ENCODE measurements around the gene CEP170B.
"Not testable (repeated sequence)": the region's sequence is repeated elsewhere in the genome, so short reads cannot be mapped to it uniquely, and the experiment has no call there.

CEP170B gene

GRCh38 chr14:104933746-104934733 lies 69.0 kb downstream of the CEP170B start:
- no peak for DNase-seq

GRCh38 chr14:104935026-104935650 lies 70.1 kb downstream of the CEP170B start:
- DNase-seq = no peak

- no peak for DNase-seq
These were observed 70.9 kb downstream of the CEP170B start for GRCh38 chr14:104935955-104936354.

- DNase-seq = no peak
These were observed 71.5 kb downstream of the CEP170B start for GRCh38 chr14:104936361-104937155.

GRCh38 chr14:104937161-104937560 lies 72.1 kb downstream of the CEP170B start:
- DNase-seq = no peak

DNA sequence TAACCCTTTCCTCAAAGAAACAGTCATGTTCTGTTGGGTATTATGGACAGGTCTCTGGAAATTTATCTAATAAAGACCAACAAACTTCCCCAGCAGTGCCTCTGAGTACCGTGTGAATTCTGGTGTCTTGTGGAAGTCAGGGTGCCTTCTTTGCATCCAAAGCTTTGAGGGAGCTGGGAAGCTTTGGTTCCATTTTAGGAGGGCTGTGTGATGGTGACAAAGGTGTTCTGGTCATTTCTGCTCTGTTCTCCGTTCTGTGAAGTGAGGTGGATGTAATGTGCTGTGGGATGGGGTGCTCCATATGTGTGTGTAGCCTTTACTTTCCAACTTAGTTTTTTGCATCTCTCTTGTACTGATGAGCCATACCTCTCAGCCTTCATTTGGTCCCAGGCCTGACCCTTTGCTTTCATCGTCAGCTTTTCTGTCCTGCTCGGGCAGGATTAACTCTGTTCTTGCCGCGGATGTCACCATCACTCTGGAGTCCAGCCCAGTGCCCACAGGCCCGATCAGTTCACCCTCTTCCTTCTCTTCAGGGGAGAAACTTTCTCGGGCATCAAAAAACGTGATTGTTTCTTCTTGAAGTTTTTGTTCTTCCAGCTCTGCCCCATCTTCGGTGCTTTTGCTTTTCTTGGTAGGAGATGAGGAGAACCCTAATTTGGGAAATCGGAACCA lies 72.8 kb downstream of the CEP170B start:
- no peak for DNase-seq

GRCh38 chr14:104938436-104938835 lies 73.4 kb downstream of the CEP170B start:
- no peak for DNase-seq

- DNase-seq = no peak
These were observed 73.9 kb downstream of the CEP170B start for GRCh38 chr14:104938960-104939359.

DNA sequence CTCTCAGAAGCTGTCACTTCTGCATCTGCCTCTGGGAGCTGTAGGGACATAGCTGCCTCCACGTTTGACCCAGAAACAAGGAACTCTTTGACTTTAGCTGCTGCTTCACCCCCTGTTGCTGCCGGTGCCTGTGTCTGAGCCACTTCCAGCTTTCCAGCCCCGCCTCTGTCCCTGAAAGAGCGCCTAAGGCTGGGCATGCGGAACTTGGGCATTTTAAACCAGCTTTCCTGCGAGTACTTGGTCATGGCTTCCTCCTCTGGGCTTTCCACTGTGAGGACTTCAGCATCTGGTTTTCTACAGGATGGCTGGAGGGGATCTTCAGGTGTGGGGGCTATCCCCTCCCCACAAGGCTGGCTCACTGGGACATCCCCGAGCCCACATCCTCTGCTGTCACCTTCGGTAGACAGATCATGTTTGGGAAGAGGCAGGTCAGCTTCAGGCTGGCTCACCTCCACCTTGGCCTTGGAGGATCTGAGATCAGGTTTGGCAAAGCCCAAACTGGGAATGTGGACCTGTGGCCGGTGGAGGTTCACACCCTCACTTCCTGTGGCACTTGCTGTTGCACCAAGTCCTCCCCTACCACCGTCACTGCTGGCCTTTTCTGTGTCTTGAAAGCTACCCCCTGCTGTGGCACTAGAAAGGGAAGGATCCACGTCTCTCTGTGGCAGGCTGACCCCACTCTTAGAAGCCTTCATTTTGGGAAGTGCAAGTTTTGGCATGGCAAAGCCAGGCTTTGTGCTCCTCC lies 74.8 kb downstream of the CEP170B start:
- no peak for DNase-seq

- no peak for DNase-seq
These were observed 75.6 kb downstream of the CEP170B start for GRCh38 chr14:104940526-104941150.

DNA sequence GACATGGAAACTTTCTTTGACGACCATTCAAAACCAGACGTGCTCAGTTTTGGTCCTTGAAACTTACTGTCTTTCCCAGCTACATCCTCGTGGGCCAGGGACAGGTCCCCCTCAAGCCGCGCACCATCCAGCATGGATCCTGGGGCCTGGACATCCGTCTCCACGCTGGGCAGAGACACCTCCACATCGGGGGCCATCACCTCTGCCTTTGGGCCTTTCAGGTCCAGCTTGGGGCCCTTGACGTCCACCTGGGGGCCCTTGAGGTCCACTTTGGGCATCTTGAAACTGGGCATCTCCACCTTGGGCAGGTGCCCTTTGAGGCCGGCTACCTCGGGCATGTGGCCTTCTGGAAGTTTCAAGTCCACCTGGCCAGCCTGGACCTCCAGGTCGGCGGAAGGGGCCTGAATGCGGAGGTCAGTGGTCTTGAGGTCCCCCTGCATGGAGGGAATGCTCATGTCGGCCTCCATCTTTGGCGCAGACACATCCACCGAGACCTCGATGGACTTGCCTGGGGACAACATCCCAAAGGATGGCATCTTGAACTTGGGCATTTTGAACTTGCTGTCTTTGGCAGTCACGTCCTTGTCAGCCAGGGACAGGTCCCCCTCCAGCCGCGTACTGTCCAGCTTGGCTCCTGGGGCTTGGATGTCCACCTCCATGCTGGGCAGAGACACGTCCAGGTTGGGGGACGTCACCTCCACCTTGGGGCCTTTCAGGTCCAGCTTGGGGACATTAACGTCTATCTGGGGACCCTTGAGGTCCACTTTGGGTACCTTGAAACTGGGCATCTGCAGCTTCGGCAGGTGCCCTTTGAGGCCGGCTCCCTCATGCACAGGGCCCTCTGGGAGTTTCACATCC lies 76.7 kb downstream of the CEP170B start:
- no peak for DNase-seq

- no peak for DNase-seq
These were observed 77.5 kb downstream of the CEP170B start for GRCh38 chr14:104942586-104942985.

- not testable (repeated sequence) for DNase-seq
These were observed 78.3 kb downstream of the CEP170B start for GRCh38 chr14:104943216-104944015.

GRCh38 chr14:104944016-104944308 lies 78.9 kb downstream of the CEP170B start:
- DNase-seq = not testable (repeated sequence)

GRCh38 chr14:104944436-104945205 lies 79.6 kb downstream of the CEP170B start:
- not testable (repeated sequence) for DNase-seq

DNA sequence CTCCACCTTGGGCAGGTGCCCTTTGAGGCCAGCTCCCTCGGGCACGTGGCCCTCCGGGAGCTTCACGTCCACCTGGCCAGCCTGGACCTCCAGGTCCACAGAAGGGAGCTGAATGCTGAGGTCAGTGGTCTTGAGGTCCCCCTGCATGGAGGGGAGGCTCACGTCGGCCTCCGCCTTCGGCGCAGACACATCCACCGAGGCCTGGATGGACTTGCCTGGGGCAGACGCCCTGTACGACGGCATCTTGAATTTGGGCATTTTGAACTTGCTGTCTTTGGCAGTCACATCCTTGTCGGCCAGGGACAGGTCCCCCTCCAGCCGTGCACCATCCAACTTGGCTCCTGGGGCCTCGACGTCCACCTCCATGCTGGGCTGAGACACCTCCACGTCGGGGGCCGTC lies 80.2 kb downstream of the CEP170B start:
- DNase-seq = not testable (repeated sequence)
